Measurements from ENCODE around the gene EEF1A2.
"Not testable (repeated sequence)": the region's sequence is repeated elsewhere in the genome, so short reads cannot be mapped to it uniquely, and the experiment has no call there.

Gene EEF1A2

DNA sequence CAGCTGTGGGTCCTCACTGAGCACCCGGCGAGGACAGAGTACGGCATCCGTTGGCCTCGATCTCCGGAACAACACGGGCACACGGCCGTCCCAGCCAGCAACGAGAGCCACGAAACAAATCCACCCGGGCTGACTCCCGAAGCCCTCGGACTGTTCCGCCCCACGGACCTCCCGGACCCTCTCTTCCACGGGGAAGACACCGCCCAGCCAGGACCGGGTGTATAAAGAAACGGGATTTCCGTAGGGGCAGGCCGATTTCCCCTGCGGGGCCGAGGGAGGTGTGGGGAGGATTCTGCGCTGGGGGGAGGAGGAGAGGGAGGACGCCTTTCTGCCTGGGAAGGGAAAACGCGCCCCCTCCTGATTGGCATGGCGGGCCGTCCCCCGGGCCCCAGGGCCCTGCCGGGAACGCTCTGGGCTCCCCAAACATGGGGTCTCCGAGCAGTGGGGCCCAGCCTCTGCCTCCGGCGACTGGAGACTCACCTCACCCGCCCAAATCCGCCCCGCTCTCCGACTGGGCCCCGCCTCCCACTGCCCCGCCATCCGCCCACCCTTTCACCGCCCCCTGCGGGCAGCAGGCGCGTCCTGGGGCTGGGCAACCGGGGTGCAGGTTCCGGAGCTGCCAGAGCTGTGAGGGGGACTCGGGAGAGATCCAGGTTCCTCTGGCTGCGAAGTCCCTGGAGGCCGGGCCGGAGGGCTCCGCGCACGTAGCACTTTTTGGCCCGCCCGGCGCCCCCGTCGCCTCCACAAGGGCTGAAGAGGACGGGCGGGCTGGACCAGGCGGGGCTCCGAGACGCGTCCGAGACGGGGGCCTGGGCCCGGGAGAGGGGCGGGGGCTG is 21.0 kb upstream of the EEF1A2 start:
- DNase-seq: peak; percentile 81

DNA sequence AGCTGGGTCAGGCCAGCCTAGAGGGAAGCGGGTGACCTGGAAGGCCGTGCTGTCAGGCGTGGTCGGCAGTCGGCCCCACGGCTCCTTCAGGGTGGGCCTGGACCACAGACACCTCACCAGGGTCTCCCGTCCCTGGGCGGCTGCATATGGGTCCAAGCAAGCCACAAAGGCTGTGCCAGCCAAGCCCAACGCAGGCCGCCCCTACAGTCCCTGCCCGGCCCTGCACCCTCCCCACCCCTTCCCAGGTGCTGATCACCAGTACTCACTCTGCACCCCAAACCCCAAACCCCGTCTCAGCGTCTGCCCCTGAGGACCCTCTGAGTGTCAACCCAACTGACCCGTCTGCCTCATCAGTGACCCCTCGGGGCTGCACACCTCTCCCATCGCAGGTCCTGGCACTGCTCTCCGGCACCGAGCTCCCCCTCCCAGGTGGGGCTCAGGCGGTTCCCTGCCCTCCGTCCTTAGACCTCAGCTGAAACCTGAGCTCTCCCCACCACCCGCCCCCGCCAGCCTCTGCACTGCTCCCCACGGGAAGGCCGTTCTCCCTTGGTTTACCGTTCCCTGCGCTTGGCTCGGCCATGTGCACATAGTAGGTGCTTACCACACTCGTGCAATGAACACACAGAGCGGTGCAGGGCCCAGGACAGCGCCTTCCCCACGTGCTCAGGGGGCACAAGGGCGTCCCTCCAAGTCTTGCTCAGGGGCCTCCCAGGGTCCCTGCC is 20.2 kb upstream of the EEF1A2 start:
- DNase-seq: no peak

DNA sequence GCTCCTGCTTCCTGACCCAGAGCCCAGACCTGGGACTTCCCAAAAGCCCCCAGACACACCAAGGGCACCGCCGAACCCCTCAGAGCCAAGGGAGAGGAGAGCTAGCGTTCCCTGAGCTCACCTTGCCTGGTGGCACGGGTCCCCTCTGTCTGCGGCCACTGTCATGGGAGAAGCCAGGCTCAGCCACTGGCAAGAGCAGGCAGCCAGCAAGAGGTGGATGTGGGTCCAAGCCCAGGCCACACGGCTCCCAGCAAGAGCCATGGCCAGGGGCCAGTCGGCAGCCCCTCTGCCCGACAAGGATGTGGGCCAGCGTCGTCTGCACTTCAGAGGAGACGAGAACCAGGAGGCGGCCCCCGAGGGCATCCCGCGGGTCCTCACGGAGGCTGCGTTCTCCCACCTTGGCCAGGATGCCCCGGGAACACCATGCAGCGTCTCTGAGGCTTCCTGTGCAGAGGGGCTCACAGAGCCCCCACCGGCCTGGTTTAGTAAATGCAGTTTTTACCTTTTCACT is 19.5 kb upstream of the EEF1A2 start:
- no peak for DNase-seq

DNA sequence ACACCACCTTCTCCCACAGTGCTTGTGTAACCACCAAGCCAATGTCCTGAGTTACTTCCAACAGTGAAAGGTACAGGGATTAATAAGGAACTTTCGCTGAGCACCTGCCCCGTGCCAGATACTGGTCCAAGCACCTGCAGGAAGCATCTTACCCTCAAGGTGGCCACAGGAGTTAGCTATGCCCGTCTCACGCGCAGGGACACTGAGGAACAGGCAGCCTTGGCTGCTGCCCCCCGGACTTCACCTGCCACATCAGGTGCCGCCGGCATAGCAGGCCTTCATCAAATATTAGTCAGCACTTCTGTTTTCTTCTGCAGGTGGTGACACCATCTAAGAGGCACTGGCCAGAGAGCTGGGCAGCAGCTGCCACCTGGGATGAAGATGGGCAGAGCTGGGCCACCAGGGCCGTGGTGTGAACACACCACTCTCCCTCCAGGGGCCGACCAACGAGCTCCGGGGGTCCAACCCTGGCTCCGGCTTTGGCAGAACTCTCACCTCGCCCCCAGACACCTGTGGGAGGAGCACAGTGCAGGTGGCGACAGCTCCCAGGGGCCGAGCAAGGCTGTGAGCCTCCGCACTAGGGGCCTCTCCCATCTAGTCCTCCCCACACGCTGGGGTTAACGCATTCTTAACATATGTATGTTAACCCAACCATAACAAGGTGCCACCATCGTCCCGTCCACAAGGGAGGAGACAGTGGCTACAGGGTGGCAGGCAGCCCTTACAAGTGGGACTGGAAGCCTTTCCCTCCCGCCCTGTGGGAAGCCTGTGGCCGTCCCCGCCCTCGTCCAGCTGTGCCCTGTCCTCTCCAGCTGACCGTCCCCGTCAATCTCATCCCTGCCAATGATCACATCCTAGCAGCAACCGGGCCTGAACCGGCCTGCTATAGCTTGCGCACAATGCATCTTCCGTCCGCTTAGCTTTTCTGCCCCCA is 18.8 kb upstream of the EEF1A2 start:
- DNase-seq: no peak

DNA sequence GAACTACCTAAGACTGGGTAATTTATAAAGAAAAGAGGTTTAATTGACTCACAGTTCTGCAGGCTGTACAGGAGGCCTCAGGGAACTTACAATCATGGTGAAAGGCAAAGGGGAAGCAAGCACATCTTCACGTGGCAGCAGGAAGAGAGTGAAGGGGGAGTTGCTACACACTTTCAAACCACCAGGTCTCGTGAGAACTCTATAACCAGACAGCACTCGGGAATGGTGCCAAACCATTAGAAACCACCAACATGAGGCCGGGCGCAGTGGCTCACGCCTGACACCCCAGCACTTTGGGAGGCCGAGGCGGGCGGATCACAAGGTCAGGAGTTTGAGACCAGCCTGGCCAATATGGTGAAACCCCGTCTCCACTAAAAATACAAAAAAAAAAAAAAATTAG is 15.6 kb upstream of the EEF1A2 start:
- not testable (repeated sequence) for DNase-seq

DNA sequence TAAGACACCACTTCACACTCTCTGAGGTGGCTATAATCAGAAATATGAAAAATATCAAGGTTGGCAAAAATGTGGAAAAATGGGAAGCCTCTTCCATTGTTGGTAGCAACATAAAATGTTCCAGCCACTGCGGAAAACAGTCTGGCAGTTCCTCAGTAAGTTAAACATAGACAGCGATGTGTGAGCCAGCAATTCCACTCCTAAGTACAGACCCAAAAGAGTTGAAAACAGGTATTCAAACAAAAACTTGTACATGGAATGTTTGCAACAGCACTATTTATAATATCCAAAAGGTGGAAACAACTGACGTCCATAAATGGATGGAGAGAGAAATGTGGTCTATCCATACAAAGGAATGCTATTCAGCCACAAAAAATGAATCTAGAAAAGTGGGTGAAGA is 14.3 kb upstream of the EEF1A2 start:
- DNase-seq: no peak

DNA sequence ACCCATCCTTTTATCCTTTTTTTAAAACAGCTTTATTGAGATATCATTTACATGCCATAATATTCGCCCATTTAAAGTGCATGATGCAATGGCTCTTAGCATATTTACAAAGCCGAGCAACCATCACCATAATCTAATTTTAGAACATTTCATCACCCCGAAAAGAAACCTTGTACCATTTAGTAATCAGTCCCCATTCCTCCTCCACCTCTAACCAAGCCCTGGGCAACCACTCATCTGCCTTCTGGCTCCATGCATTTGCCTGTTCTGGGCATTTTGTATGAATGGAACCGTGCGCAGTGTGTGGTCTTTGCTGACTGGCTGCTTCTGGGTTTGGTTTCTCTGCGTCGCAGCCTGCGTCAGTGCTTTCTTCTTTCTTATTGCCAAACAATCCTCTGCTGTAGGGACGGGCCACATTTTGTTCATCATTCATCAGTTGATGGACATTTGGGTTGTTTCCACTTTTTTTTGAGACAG is 10.2 kb upstream of the EEF1A2 start:
- no peak for DNase-seq

DNA sequence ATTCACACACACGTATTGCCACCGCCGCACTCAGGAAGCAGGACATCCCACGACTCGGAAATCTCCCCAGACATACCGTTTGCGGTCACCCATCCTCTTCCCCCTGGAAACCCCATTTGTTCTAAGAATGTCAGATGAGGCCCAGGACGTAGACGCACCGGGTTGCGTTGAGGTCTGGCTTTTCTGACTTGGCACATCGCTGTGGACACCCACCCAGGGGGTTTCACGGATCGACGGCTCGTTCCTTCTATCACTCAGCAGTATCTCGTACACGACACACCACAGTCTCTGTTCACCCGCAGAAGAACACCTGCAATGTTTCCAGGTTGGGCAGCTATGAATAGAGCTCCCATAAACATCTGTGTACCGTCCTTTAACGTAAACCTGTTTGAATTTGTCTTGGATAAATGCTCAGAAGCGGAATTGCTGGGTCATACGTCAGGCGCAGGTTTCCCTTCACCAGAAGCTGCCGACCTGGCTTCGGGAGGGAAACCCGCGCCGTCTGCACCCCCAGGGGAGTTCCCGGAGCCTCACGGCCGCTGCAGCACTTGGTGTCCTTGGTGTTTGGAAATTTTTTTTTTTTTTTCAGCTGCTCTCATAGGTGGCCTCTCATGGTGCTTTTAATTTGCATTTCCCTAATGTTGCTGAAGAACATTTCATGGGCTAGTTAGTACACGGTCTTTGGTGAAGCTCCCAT is 9.3 kb upstream of the EEF1A2 start:
- DNase-seq: no peak

DNA sequence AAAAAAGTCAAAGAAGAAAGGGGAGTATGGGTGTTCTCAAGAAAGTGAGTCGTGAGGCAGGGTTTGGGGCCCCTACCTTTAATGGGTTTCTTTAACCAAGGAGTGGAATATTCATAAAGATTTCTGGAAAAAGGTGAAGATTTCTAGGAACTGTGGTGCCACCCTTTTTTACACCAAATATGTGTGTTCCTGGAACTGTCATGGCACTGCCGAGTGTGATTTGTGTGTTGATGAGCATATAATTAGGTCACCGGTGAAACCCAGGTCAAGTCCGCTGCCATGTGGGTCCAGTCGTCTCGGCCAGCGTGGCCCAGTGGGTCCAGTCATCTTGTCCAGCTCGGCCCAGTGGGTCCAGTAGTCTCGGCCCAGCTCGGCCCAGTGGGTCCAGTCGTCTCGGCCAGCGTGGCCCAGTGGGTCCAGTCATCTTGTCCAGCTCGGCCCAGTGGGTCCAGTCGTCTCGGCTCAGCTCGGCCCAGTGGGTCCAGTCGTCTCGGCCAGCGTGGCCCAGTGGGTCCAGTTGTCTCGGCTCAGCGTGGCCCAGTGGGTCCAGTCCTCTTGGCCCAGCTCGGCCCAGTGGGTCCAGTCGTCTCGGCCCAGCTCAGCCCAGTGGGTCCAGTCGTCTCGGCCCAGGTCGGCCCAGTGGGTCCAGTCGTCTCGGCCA is 8.3 kb upstream of the EEF1A2 start:
- no peak for DNase-seq

DNA sequence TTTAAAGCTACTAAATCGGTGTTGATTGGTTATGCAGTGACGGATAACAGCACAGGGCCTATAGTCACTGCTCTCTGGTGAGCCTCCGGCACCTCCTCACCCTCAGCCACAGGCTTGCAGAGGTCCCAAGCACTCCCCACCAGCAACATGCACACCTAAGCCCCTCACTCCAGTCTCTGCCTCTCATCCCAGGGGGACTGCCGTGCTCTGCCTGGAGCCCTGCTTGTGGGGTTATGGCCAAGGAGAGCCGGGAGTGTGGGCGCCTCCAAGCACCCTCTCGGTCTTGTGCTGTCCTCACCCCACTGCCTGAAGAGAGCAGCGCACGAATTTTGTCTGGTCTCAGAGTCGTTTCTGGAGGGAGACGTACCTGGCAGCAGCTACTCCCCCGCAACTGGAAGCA is 6.8 kb upstream of the EEF1A2 start:
- DNase-seq: no peak

DNA sequence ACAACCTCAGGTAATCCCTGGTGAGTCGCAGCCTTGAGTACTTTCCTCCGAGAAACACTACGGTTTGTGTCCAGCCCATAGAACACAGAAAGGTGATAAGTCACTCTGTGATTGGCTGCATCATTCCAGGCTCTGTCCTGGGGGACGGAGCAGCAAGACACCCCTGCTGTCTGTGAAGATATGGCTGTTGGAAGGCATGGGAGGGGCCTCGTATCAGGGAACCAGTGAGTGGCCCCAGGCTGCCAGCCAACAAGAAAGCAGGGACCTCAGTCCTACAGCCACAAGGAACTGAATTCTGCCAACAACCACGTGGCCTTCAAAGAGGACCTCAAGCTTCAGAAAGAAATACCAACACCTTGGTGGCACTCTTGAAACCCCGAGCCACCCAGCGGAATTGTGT is 6.4 kb upstream of the EEF1A2 start:
- no peak for DNase-seq

DNA sequence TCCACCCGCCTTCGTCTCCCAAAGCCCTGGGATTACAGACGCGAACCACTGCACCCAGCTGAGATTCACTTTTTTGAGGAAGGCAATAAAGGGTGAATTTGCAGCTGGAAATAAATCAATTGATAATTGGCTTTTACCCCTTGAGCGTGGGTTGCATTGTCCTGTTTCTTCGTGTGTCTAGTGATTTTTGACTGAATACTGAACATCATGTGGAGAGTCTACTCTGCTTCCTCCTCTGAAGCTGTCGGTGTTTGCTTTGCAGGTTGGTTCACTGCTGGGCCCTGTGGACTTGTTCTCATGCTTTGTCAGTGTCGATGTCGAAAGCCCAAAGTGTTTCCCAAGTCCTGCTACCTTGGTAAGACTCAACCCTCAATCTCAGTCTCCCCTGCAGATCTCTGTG is 5.8 kb upstream of the EEF1A2 start:
- DNase-seq: no peak

DNA sequence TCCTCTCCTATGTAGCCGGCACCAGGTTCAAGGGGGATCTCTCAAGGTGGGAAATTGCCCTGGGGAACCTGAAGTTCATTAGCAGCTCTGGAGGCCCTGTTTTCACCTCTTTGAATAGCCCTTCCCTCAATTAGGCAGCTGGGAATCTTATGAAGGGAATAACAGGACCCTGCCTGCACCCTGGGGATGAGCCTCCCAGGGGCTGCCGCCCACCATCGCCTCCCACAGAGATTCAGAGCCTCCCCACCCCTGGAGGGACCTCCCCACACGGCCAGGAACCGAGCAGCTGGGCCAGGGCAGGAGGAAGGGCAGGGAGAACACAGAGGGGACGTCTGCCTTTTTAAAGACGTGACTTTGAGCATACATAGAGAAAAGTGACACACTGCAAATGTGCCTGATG is 4.6 kb upstream of the EEF1A2 start:
- DNase-seq: no peak

DNA sequence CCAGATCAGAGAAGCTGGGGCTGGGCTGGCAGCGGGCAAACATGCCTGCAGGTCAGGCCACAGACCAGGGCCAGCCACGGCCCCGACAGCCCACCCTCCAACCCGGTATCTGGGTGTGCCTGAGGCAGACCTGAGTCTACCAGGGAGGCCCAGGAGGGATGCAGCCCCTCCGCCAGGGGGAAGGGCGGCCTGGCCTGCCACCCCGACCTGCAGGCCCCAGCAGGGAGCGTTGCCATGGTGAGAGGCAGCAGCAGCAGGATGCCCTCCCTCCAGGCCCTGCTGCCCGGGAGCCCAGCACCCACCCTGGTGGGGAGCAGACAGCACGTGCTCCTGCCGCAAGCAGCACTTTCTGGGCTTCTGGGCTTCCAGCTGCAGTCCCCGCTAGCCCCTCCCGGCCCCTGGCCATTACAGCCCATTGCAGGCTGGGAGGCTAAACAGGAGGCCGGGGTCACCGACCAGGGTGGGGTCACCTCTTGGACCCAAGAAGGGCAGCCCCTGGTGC is 3.8 kb upstream of the EEF1A2 start:
- no peak for DNase-seq

DNA sequence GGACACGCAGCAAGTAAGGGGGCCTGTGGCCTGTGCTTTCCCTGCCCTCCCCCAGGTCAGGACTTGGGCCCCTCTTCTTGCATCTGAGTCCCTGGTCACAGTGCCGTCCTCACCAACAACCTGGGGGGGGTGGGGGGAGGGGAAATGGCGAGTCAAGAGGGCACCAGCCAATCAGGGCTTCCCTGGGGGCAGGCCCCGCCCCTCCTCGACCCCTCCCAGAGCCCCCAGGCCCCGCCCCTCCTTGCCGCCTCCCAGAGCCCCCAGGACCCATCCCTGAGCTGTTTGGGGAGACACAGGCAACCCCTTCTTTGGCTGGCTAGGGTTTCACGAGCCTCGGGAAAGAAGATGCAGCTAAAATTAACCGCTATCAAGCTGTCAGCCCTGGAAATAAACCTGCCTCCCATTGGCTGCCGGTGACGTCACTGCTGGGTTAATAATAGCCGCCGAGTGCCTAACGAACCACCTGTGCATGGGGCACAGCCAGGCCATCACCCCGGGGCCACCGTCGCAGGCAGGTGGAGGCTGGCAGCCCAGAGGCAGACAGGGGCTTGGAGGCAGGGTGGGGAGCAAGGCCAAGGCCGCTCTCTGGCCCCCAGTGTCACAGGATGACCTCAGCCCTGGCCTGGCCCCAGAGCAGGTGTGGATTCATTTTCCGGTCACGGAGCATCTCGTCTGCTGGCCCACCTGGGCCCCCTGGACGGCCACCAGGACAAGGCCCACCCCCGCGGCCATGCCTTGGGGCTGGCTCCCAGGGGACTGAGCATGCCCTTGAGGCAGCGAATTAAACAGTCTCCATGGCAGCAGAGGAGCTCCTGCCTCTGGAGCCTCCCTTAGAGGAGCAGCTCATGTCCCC is 3.2 kb upstream of the EEF1A2 start:
- no peak for DNase-seq

DNA sequence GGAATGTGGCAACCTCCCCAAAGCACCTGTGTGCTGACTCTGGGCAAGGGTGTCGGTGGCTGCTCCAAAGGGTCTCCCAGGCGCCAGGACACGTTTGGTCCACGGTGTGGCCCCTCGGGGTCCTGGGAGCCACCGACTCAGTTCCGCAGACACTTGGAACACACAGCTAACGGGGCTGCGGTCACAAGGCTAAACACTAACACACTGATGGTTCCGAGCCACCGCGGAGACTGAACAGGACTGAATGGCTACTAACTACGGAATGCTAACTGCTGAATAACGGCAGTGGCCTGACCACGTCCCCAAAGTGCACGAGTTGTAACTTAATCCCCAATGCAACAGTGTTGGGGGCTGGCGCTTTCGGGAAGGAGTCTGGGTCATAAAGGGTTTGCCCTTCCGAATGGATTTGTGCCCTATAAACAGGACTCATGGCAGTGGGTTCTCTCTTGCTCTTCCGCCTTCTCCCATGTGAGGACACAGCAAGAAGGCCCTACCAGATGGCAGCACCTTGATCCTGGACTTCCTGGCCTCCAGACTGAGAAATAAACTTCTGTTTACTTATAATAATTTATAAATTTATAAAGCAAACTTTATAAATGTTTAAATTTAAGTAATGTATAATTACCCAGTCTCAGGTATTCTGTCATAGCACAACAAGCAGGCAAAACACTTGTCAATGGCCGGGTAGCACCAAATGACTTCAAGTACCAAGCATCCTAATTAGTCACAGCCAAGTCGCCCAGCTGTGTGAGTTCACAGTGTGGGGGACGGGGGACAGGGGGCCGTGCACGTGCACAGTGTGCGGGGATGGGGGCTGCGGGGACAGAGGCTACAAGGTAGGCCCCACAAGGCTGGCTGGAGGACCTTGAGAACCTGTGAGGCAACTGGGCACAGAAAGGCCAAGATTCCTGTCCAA is 2.3 kb upstream of the EEF1A2 start:
- no peak for DNase-seq

DNA sequence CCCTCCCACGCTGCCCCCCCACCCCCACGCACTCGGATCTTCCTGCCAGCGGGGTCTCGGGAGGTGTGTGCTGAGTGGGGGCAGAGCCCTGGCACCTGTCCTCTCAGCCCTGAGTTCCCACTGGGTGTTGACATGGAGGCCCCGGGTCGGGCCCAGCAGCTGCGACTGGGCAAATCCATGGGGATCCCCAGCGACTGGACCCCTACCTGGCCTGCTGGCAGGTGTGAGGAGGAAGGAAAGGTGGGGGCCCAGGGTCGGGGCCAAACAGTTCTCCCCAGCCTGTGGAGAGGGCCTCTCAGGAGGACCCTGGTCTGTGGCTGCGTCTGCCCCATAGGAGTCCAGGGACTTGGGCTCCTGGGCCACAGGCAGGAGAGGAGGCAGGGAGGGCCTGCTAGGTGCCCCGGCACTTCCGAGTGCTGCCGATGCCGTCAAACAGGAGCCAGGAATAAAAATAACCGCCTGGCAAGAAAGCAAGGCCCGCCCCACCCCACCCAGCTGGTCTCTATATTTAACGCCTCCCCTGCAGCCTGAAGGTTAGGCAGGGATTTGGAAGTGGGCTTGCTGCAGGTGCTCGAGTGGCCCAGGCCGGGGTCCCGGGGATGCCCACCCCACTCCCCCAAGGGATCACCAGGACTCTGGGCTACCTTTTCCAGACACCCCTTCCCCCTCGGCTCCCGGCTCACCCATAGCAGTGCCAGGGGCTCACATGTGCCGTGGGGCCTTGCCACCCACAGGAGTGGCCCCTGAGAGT is 1.4 kb upstream of the EEF1A2 start:
- no peak for DNase-seq

DNA sequence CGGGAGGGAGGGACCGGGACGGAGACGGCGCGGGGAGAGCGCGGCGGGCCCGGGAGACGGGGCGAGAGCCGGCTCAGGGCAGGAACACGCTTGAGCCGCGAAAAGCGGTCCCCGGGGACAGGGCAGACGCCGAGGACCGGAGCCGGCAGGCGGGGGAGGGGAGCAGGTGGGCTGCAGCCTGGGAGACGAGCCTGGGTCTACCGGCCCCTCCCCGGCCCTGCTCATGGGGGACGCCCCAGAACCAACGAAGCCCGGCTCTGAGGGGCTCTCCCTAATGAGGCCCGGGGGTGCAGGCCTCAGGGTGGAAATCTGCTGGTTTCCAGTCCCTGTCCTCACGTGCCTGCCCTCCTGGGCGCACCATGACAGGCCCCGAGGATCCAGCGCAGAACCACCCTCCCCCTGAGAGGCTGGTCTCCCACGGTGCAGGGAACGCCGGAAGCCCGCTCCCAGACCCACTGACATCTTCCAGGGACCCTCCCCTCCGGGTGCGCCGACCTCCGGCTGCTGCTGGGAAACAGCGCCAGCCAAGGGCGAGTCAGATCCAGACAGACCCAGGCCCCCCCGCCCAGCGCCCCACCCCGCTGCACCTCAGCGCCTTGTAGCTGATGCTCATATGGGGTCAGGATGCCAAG is 571 bp upstream of the EEF1A2 start:
- DNase-seq: no peak

Measured in CD4-positive, alpha-beta T cell treated with Interleukin-17A for 4 hours (primary cell).